Measurements from ENCODE around the gene DGKE.

The DGKE gene

DNA sequence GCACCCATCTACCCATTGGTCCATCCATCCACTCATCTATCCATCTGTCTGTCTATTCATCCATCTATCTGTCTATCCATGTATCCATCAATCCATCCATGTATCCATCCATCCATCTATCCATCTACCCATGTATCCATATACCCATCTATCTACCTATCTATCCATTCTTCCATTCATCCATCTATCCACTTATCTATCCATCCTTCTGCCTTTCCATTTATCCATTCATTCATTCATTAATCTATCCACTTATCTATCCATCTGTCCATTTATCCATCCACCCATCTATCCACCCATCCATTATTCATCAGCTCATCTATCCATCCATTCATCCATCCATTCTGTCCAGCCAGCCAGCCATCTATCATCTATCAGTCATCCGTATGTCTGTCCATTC is 58.4 kb downstream of the DGKE start:
- no peak for DNase-seq

DNA sequence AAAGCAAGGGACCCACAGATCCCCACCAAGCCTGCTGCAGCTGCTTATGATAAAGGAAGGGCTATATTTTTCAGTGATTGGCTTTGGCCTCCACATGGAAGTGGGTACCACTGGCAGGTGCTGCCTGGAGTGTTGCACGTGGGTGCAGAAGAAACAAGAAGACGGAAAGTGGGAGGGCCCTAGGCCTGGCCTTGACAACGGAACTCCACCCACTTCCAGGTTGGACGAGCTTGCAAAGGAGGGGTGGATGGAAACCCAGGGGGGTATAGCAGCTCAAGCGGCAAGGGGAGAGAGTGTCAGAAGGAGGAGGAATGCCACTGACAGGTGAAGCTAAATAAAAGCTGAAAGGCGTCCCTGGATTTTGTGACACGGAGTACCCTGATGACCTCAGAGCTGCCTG is 59.6 kb downstream of the DGKE start:
- no peak for DNase-seq

DNA sequence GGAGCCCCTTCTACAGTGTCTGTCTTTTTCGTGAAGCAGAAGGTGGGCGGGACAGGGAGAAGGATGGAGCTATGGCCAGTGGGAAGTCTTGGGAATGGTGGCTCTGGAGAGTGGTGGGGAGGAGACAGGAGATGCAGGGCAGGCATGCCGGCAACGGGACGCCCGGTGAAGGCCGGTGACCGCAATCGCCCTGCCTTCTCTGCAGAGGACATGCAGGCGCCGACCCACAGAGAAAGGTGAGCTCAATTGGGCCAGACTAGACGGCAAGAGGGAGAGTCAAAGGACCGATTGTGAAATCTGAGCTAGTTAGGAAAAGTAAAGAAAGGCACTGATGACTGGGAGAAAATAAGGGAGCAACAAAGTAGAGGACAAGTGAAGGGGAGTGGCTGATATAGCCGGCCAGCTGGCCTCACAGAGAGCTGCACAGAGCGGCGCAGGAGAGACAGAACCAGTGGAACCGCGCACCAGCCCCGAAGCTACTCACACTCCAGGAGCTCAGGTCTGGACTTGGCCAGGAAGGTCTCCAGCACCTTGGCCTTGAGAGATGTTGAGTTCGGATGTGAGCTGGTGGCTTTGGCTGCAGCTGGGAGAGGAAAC is 61.0 kb downstream of the DGKE start:
- no peak for DNase-seq

GRCh38 chr17:56896217-56896967 is 62.4 kb downstream of the DGKE start:
- DNase-seq, result no peak

- DNase-seq, result no peak
Measured at GRCh38 chr17:56896968-56897359, 63.0 kb downstream of the DGKE start.

DNA sequence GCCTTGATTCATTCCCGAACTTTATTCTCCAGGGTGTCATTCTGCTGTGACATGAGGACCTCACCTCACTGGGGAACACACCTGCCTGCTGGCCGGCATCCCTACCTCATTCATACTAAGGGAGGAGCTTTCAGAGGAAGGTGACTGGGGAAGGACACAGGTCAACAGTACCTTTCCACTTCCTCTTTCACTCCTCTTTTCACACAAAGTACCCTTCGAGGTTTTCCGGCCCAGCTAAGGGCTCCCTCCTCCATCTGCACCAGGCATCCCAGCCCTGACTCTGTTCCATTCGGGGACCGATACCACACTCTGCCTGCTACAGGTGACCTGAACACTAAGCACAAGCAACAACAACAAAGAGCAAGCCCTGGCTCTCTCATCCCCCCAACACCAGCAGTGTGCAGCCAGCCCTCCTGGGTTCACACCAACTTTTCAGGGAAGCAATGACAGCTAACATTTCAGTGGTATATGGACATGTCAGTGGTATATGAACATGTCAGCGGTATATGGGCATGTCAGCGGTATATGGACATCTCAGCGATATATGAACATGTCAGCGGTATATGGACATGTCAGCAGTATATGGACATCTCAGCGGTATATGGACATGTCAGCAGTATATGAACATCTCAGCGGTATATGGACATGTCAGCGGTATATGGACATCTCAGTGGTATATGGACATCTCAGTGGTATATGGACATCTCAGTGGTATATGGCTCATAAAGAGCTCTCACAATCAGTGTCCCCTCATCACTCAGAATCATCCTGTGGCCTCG is 63.9 kb downstream of the DGKE start:
- no peak for DNase-seq

DNA sequence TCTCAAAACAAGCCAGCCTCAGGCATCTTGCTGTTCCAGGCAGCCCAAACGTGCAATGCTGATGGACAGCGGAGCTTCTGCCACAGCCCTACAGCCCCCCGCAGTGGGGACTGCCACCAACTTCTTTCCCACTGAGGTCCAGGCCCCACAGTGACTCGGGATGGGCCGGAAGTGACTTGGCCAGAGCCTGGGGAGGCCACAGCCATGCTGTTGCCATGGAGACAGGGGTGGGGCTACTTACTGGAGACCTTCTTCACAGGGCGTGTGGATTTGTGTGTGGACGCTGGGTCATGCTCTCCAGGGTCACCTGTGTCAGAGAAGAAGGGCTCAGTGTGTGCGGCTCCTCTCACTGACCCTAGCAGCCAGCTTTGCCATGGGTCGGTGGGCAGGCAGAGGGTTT is 64.9 kb downstream of the DGKE start:
- no peak for DNase-seq

- no peak for DNase-seq
Measured at GRCh38 chr17:56899403-56899802, 65.5 kb downstream of the DGKE start.

- no peak for DNase-seq
Measured at GRCh38 chr17:56902348-56902747, 68.4 kb downstream of the DGKE start.

- DNase-seq, result no peak
Measured at GRCh38 chr17:56903560-56903959, 69.6 kb downstream of the DGKE start.

DNA sequence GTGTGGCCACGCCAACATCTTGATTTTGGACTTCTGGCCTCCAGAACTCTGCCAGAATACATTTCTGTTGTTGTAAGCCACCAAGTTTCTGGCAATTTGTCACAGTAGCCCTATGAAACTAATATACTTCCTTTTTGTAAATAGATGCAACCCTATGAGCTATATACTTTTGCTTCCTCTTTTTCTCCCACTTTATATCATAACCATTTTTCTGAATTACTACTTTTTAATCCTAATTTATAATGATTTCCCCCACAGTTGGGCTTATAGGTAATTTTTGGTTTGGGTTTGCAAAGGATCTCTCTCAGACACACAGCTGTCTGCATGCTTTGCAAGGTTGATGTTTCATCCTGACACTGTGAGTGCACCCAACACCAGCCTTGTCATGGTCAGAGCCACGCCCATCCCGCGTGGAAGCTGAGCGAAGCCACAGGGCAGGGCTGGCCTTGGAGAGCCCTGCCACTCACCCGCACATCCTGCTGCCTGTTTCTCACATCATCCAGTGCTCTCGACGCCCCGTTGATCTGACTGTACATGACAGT is 74.1 kb downstream of the DGKE start:
- DNase-seq, result peak; percentile 48

DNA sequence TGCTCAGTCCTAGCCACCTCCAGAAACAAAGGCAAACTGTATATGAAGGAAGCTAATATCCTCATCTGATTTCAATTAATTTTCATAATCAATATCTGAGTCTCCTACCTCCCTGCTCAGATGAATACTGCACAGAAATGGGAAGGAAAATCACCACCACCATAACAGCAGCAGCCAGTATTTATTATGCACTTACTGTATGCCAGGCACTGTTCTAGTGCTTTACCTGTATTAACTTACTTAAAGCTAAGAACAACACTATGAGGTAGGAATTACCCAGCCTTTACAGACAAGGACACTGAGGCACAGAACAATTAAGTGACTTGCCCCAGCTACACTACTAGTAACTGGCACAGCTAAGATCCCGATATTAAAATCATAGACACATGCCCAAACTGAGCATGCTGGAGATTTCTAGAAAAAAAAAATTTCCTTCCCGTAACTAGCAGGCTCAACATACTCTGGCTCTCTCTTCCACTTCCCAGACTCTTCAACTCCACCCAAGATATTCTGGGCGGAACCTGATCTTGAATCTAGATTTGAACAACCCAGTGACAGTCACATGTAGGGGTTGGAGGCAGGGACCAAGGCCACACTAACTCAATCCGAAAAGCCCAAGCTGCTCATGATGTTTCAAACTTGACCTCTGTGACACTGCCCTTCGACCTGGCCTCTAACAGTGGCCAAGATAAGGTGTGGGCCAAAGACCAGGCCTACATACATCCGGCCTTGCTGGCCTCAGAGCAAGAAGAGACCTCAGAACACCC is 76.0 kb downstream of the DGKE start:
- no peak for DNase-seq

DNA sequence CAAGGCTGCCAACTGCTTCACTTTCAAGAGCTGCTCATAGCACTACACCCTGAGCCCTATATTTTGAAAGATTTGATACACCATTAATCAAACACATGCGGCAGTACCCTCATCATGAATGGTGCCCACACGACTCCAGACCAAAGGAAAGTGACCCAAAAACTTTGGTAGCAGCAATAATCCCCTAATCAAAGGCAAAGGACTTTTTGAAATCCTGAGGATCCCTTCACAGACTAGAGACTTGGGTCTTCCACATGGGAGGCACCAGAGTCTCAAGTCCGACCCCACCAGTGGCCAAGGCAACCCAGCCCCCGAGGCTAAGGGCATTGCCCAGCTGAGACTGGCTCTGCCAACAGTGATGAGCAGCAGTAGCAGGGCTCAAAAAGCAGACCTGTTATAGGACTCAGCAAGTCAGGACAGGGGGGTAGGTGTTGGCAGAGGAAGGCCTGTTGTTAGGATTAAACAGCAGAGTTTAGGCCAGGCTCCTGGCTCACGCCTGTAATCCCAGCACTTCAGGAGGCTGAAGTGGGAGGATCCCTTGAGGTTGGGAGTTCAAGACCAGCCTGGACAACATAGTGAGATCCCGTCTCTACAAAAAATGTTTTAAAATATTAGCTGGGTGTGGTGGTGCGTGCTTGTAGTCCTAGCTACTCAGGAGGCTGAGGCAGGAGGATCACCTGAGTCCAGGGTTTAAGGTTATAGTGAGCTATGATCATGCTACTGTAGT is 76.7 kb downstream of the DGKE start:
- DNase-seq, result no peak

- no peak for DNase-seq
Measured at GRCh38 chr17:56912105-56912999, 78.4 kb downstream of the DGKE start.

DNA sequence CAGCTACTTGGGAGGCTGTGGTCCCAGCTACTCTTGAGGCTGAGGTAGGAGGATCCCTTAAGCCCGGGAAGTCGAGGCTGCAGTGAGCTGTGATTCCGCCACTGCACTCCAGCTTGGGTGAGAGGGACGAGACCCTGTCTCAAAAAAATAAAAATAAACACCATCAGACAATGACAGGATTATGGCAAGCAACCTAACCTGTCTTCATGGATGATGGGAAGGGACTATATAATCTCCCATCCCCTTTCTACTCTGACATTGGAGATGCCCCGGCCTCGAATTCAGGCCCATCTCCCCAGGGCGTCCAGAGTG is 79.0 kb downstream of the DGKE start:
- no peak for DNase-seq

DNA sequence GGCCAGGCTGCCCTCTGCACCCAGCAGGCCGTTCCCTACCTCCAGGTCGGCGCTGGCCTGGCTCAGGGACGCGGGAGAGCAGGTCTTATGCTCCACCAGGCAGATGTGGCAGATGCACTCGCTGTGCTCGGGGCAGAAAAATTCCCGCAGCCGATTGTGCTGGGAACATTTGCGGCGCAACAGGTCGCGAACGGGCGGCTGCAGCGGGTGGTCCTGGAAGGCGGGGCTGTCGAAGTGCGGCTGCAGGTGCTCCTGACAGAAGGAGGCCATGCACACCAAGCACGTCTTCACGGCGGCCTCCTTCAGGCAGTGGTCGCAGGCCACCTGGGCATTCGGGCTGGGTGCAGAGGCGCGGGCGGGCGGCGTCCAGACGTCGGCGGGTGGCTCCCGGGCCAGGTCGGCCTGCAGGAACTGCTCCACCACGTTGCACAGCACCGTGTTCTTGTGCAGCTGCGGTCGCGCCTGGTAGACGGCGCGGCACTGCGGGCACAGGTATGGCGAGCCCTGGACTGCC is 79.5 kb downstream of the DGKE start:
- DNase-seq, result no peak

- peak; percentile 94 for DNase-seq
Measured at GRCh38 chr17:56913867-56914580, 80.1 kb downstream of the DGKE start, which contains the start of gene TRIM25. Gene TRIM25, minus strand, starts transcription at chr17:56914049. Its CDS starts 61 bp downstream, at chr17:56913988.

- DNase-seq, result peak; percentile 12
Measured at GRCh38 chr17:56914581-56915273, 80.8 kb downstream of the DGKE start.

DNA sequence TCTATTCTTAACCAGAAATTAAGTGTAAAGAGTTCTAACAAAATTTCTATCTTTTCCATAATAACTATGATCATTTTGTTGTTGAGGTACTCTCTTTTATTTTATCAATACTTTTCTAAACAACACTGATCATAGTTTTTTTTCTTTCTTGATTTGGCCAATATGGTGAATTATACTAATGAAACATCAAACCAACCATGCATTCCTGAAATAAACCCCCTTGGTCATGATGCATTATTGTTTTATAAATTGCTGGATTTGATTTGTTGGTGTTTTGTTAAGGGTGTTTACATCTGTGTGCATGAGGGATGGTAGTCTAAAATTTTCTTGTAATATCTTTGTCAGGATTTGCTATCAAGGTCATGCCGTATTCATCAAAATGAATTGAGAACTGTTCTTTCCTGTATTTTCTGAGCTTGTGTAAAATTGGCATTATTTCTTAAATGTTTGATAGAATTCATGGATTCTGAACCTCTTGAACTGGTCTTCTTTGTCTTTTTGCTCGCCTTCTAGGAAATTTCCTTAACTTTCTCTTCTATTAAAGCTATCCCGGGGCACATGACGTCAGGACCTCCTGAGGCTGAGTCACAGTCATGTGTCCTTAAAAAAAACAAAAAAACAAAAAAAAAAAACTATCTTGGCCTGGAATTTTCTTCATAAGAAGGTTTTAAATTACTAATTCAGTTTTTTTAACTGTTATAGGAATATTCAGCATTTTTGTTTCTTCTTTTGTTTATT is 83.8 kb downstream of the DGKE start:
- DNase-seq, result no peak
